ELF-1 (cell line): ENCODE results near the gene SNORC.

Source experiments
- DNase-seq: peaks from one replicate; pipeline ENCODE4 v3.0.0-alpha.2; 2016; ENCODE audit warnings: low read depth, low spot score

SNORC gene

GRCh38 chr2:232869138-232870017 is 686 bp upstream of the SNORC start:
- no peak for DNase-seq

GRCh38 chr2:232870766-232871371 is 805 bp downstream of the SNORC start:
- DNase-seq = no peak

GRCh38 chr2:232871418-232871834 is 1.4 kb downstream of the SNORC start:
- no peak for DNase-seq

GRCh38 chr2:232871835-232872736 is 2.0 kb downstream of the SNORC start:
- DNase-seq = no peak

GRCh38 chr2:232872826-232873225 is 2.8 kb downstream of the SNORC start:
- no peak for DNase-seq

- no peak for DNase-seq
Observed at GRCh38 chr2:232873292-232873908, 3.3 kb downstream of the SNORC start.

- DNase-seq = no peak
Observed at GRCh38 chr2:232873909-232874641, 4.0 kb downstream of the SNORC start.

- no peak for DNase-seq
Observed at GRCh38 chr2:232874677-232875223, 4.7 kb downstream of the SNORC start.

- DNase-seq = no peak
Observed at GRCh38 chr2:232875256-232876121, 5.4 kb downstream of the SNORC start.

- no peak for DNase-seq
Observed at GRCh38 chr2:232876161-232876977, 6.3 kb downstream of the SNORC start.

GRCh38 chr2:232876978-232877441 is 6.9 kb downstream of the SNORC start:
- no peak for DNase-seq

- DNase-seq = no peak
Observed at GRCh38 chr2:232877940-232878511, 8.0 kb downstream of the SNORC start.

- no peak for DNase-seq
Observed at GRCh38 chr2:232878855-232879617, 9.0 kb downstream of the SNORC start.

- no peak for DNase-seq
Observed at GRCh38 chr2:232879618-232880494, 9.8 kb downstream of the SNORC start.

- no peak for DNase-seq
Observed at GRCh38 chr2:232880764-232881351, 10.8 kb downstream of the SNORC start.

GRCh38 chr2:232882085-232882484 is 12.0 kb downstream of the SNORC start:
- DNase-seq = no peak
